Gastroesophageal sphincter (tissue), 3 donors: ENCODE results near the gene SSBP3.

Experiments
- CTCF ChIP-seq, 4 experiments: fragments of 200-600 bp in 2 of 4; fragments of 450-650 bp in 2 of 4; sonication (generic) in 1 of 4; IDR thresholded peaks; one replicate each; pipeline ENCODE4 v1.5.1; 2017 to 2019; ENCODE audit warnings: antibody characterized with exemption in 4 of 4, mild to moderate bottlenecking in 2 of 4, moderate library complexity in 2 of 4
- POLR2A ChIP-seq, 2 donors: fragments of 450-650 bp; IDR thresholded peaks; one replicate each; pipeline ENCODE4 v1.6.1; 2017; ENCODE audit warnings: antibody characterized with exemption in 2 of 2, mild to moderate bottlenecking in 2 of 2, moderate library complexity in 1 of 2

GRCh38 chr1:54317084-54317483, 89.1 kb downstream of the SSBP3 start:
- no peak for TF ChIP-seq POLR2A (IDR thresholded peaks at IDR 0.05)
- no peak for TF ChIP-seq CTCF (IDR thresholded peaks at IDR 0.05)
